ENCODE data around the gene RTN1. TPM values are rescaled to one million over a fixed set of nuclear protein-coding genes. Genes with fewer than 3 reads are reported as not detected.
A peak's percentile ranks its signal among the peaks of the same experiment; 100 is the strongest.

Gene RTN1
- total RNA-seq = not detected in 2 replicates

GRCh38 chr14:59870277-59871165 is at the start of gene RTN1:
Gene RTN1 (minus strand): TSS chr14:59870776. CDS start chr14:59870630, 146 bp downstream.
- H3K36me3 ChIP-seq (ENCODE audit: control insufficient read depth, insufficient read depth, low read length) = no peaks in the 10 kb centered on the region
- no peak for TF ChIP-seq CTCF (IDR thresholded peaks at IDR 0.05; ENCODE audit: insufficient read depth, low read length, severe bottlenecking)
- FAIRE-seq = no peak
- H3K4me3 ChIP-seq (ENCODE audit: low read depth, low read length) = peak within 1 kb of the TSS; percentile 19
- H3K27me3 ChIP-seq (ENCODE audit: control insufficient read depth, insufficient read depth, low read length) = peaks cover 10% of the 10 kb centered on the region
- peak; percentile 20 for DNase-seq (ENCODE audit: low read depth)

GRCh38 chr14:59920378-59920683 is 49.8 kb upstream of the RTN1 start:
- H3K36me3 ChIP-seq (ENCODE audit: control insufficient read depth, insufficient read depth, low read length) = no peaks in the 10 kb centered on the region
- DNase-seq (ENCODE audit: low read depth) (no peak), FAIRE-seq (no peak)
- no peaks in the 10 kb centered on the region for H3K27me3 ChIP-seq (ENCODE audit: control insufficient read depth, insufficient read depth, low read length)
- TF ChIP-seq CTCF (IDR thresholded peaks at IDR 0.05; ENCODE audit: insufficient read depth, low read length, severe bottlenecking) = no peak
- no peak overlapping the region for H3K4me3 ChIP-seq (ENCODE audit: low read depth, low read length)

- peak within 1 kb of the TSS; percentile 6 for H3K4me3 ChIP-seq (ENCODE audit: low read depth, low read length)
- DNase-seq (ENCODE audit: low read depth) (no peak), FAIRE-seq (no peak)
- TF ChIP-seq CTCF (IDR thresholded peaks at IDR 0.05; ENCODE audit: insufficient read depth, low read length, severe bottlenecking) = no peak
- H3K36me3 ChIP-seq (ENCODE audit: control insufficient read depth, insufficient read depth, low read length) = no peaks in the 10 kb centered on the region
- no peaks in the 10 kb centered on the region for H3K27me3 ChIP-seq (ENCODE audit: control insufficient read depth, insufficient read depth, low read length)
Observed at GRCh38 chr14:59919570-59920377, 49.2 kb upstream of the RTN1 start, which contains the start of gene LRRC9. Gene LRRC9 (plus strand): TSS chr14:59920144.

GRCh38 chr14:59918824-59919569 is 48.4 kb upstream of the RTN1 start:
- DNase-seq (ENCODE audit: low read depth) (peak; percentile 35), FAIRE-seq (no peak)
- H3K4me3 ChIP-seq (ENCODE audit: low read depth, low read length) = peak overlapping the region; percentile 6
- H3K36me3 ChIP-seq (ENCODE audit: control insufficient read depth, insufficient read depth, low read length) = no peaks in the 10 kb centered on the region
- TF ChIP-seq CTCF (IDR thresholded peaks at IDR 0.05; ENCODE audit: insufficient read depth, low read length, severe bottlenecking) = peak; percentile 30
- H3K27me3 ChIP-seq (ENCODE audit: control insufficient read depth, insufficient read depth, low read length) = no peaks in the 10 kb centered on the region

- H3K4me3 ChIP-seq (ENCODE audit: low read depth, low read length) = no peak overlapping the region
- FAIRE-seq (no peak), DNase-seq (ENCODE audit: low read depth) (no peak)
- peaks cover 2% of the 10 kb centered on the region for H3K27me3 ChIP-seq (ENCODE audit: control insufficient read depth, insufficient read depth, low read length)
- no peak for TF ChIP-seq CTCF (IDR thresholded peaks at IDR 0.05; ENCODE audit: insufficient read depth, low read length, severe bottlenecking)
- no peaks in the 10 kb centered on the region for H3K36me3 ChIP-seq (ENCODE audit: control insufficient read depth, insufficient read depth, low read length)
Observed at GRCh38 chr14:59913187-59913586, 42.6 kb upstream of the RTN1 start.
